A549 (cell line): Measurements from ENCODE around the gene NXT1. TPM values are rescaled to one million over a fixed set of nuclear protein-coding genes. Genes with fewer than 3 reads are reported as not detected.

Source experiments
- ATAC-seq, 2 experiments: fragments of 200-7000 bp in 1 of 2; fragments of >200 bp in 1 of 2; cut with Nextera tagmentation in 1 of 2; cut with Tn5 transposase in 1 of 2; 3 replicates each; pipeline versions ENCODE4 v1.8.0 to v1.9.1; 2018 to 2020; ENCODE audit warnings: mild to moderate bottlenecking in 1 of 2, moderate library complexity in 1 of 2
- CTCF ChIA-PET: fragments of 300-600 bp; sonication (Branson Sonifier 250); formaldehyde crosslinking; extraction: SDS; loops from one replicate; lab custom pipeline; 2021; ENCODE audit warnings: antibody characterized with exemption, inconsistent platforms; lab: Yijun Ruan, JAX
- POLR2A ChIA-PET: fragments of 350-600 bp; formaldehyde crosslinking; extraction: SDS; loops from one replicate; lab custom pipeline; 2021; ENCODE audit warnings: antibody characterized with exemption, inconsistent platforms; lab: Yijun Ruan, JAX
- DNase-seq, 2 experiments: peaks; one replicate each; pipeline versions ENCODE4 v3.0.0 to v3.0.0-alpha.2; 2011 to 2016; ENCODE audit warnings: low read depth in 1 of 2, low spot score in 1 of 2
- FAIRE-seq: peaks from 2 replicates; lab custom pipeline; 2011; peaks lifted over from hg19 to GRCh38; lab: Jason Lieb, UNC
- H3K27ac ChIP-seq, 2 experiments: fragments of >200 bp; sonication (Bioruptor Twin); formaldehyde crosslinking; 3 replicates each; pipeline ENCODE4 v1.5.1; 2016 to 2017
- H3K4me1 ChIP-seq: fragments of >200 bp; sonication (Bioruptor Twin); formaldehyde crosslinking; 3 replicates; pipeline ENCODE4 v1.6.1; 2016
- H3K4me2 ChIP-seq: fragments of >200 bp; sonication (Bioruptor Twin); formaldehyde crosslinking; 3 replicates; pipeline ENCODE4 v1.6.1; 2016
- H3K4me3 ChIP-seq: fragments of >200 bp; sonication (Bioruptor Twin); formaldehyde crosslinking; 3 replicates; pipeline ENCODE4 v1.5.1; 2016
- H3K9me3 ChIP-seq: fragments of >200 bp; sonication (Bioruptor Twin); formaldehyde crosslinking; 3 replicates; pipeline ENCODE4 v1.6.1; 2016
- BCL3 ChIP-seq: fragments of >200 bp; sonication (Bioruptor Twin); formaldehyde crosslinking; IDR thresholded peaks from 3 replicates; pipeline ENCODE4 v1.6.1; 2016
- BHLHE40 ChIP-seq: IDR thresholded peaks from 2 replicates; pipeline ENCODE4 v1.6.1; 2012; ENCODE audit warnings: low read depth, low read length, inconsistent platforms
- CBX2 ChIP-seq: fragments of 200-600 bp; sonication (generic); IDR thresholded peaks from 2 replicates; pipeline ENCODE4 v1.6.1; 2016; ENCODE audit warnings: low read depth, mild to moderate bottlenecking, borderline replicate concordance
- CEBPB ChIP-seq, 2 experiments: fragments of >200 bp in 1 of 2; sonication (Bioruptor Twin) in 1 of 2; formaldehyde crosslinking in 1 of 2; IDR thresholded peaks; 2 replicates each; pipeline ENCODE4 v1.6.1; 2012 to 2016
- CHD4 ChIP-seq: fragments of 200-600 bp; sonication (generic); IDR thresholded peaks from 2 replicates; pipeline ENCODE4 v1.6.1; 2016; ENCODE audit warnings: antibody characterized with exemption, mild to moderate bottlenecking, borderline replicate concordance
- CTCF ChIP-seq: fragments of >200 bp; sonication (Bioruptor Twin); formaldehyde crosslinking; IDR thresholded peaks from 3 replicates; pipeline ENCODE4 v1.5.1; 2016
- E2F6 ChIP-seq: IDR thresholded peaks from 2 replicates; pipeline ENCODE4 v1.6.1; 2012; ENCODE audit warnings: low read depth, borderline replicate concordance
- EHF ChIP-seq: fragments of 250-450 bp; sonication (Bioruptor Pico); IDR thresholded peaks from 2 replicates; pipeline ENCODE4 v1.5.0; 2020; ENCODE audit warnings: mild to moderate bottlenecking
- EP300 ChIP-seq, 2 experiments: fragments of >200 bp; sonication (Bioruptor Twin); formaldehyde crosslinking; IDR thresholded peaks; 2 replicates in 1 of 2; 3 replicates in 1 of 2; pipeline ENCODE4 v1.6.1; 2016 to 2017
- FOSB ChIP-seq: fragments of 250-450 bp; sonication (Bioruptor Pico); IDR thresholded peaks from 2 replicates; pipeline ENCODE4 v1.5.0; 2020; ENCODE audit warnings: mild to moderate bottlenecking, moderate library complexity
- GATA3 ChIP-seq: IDR thresholded peaks from 2 replicates; pipeline ENCODE4 v1.6.1; 2012; ENCODE audit warnings: borderline replicate concordance
- HDAC2 ChIP-seq: fragments of 200-600 bp; sonication (generic); IDR thresholded peaks from 2 replicates; pipeline ENCODE4 v1.6.1; 2016
- HES2 ChIP-seq: fragments of >200 bp; sonication (Bioruptor Twin); formaldehyde crosslinking; IDR thresholded peaks from 2 replicates; pipeline ENCODE4 v1.6.1; 2016
- HMGXB4 ChIP-seq: fragments of 250-450 bp; sonication (Bioruptor Pico); IDR thresholded peaks from 2 replicates; pipeline ENCODE4 v1.5.0; 2021; ENCODE audit warnings: mild to moderate bottlenecking, moderate library complexity, borderline replicate concordance
- PHF8 ChIP-seq: fragments of 200-600 bp; sonication (generic); IDR thresholded peaks from 2 replicates; pipeline ENCODE4 v1.6.1; 2016; ENCODE audit warnings: low read depth, mild to moderate bottlenecking, antibody characterized with exemption, moderate library complexity, borderline replicate concordance
- POLR2A ChIP-seq: IDR thresholded peaks from 2 replicates; pipeline ENCODE4 v1.6.1; 2012; ENCODE audit warnings: mild to moderate bottlenecking, low read length
- POLR2AphosphoS2 ChIP-seq: conservative IDR thresholded peaks from 2 replicates; pipeline ENCODE4 v1.6.1; 2012; ENCODE audit warnings: low read length, improper control_type of control experiment, inconsistent platforms
- RAD21 ChIP-seq, 2 experiments: fragments of >200 bp in 1 of 2; sonication (Bioruptor Twin) in 1 of 2; formaldehyde crosslinking in 1 of 2; IDR thresholded peaks in 1 of 2; conservative IDR thresholded peaks in 1 of 2; 2 replicates in 1 of 2; 3 replicates in 1 of 2; pipeline ENCODE4 v1.6.1; 2012 to 2018; ENCODE audit warnings: inconsistent platforms in 1 of 2
- RARB ChIP-seq: fragments of 250-450 bp; sonication (Bioruptor Pico); IDR thresholded peaks from 2 replicates; pipeline ENCODE4 v1.8.0; 2021; ENCODE audit warnings: mild to moderate bottlenecking, moderate library complexity
- RNF2 ChIP-seq: fragments of 200-600 bp; sonication (generic); IDR thresholded peaks from 2 replicates; pipeline ENCODE4 v1.6.1; 2016; ENCODE audit warnings: low read depth, mild to moderate bottlenecking, antibody characterized with exemption, moderate library complexity, borderline replicate concordance
- SREBF2 ChIP-seq: fragments of 450-650 bp; IDR thresholded peaks from 2 replicates; pipeline ENCODE4 v1.6.1; 2014; ENCODE audit warnings: mild to moderate bottlenecking, moderate library complexity
- ZC3H11A ChIP-seq: fragments of 450-650 bp; IDR thresholded peaks from 2 replicates; pipeline ENCODE4 v1.6.1; 2014; ENCODE audit warnings: antibody characterized with exemption, mild to moderate bottlenecking
- ZFP36 ChIP-seq: fragments of 450-650 bp; IDR thresholded peaks from 2 replicates; pipeline ENCODE4 v1.6.1; 2014; ENCODE audit warnings: borderline replicate concordance; ENCODE audit not compliant: partially characterized antibody
- ZSCAN20 ChIP-seq: fragments of 250-450 bp; sonication (Bioruptor Pico); IDR thresholded peaks from 2 replicates; pipeline ENCODE4 v1.8.0; 2022; ENCODE audit warnings: mild to moderate bottlenecking, moderate library complexity
- polyA plus RNA-seq, 4 experiments: library from polyadenylated mRNA; depleted of rRNA in 3 of 4; stranded (reverse); fragments of >200 nt; fragmentation: RNase III in 1 of 4; extraction: RNeasy Plus Mini Kit Qiagen cat#74134 plus additional on column Dnase treatment in 1 of 4; gene quantifications; 2 replicates in 3 of 4; 3 replicates in 1 of 4; pipeline ENCODE4 v1.2.3, GENCODE V29; 2011 to 2017

NXT1 gene
- polyA plus RNA-seq, 2 of the 4 experiments (the other 2 are of a cell fraction), result 45.1 to 71.8 TPM

- no peak overlapping the region for H3K4me3 ChIP-seq
- FAIRE-seq (peak; percentile 51), DNase-seq (no peak), ATAC-seq (no peak)
- no peak overlapping the region for H3K4me2 ChIP-seq
- H3K9me3 ChIP-seq, result peaks cover 7% of the 10 kb centered on the region; the same call in 2 of the 3 replicates
- no peaks in the 10 kb centered on the region for H3K4me1 ChIP-seq
- TF ChIP-seq POLR2A (no peak), CBX2 (no peak), BCL3 (no peak), HDAC2 (no peak), BHLHE40 (no peak), RARB (CRISPR knock-in tag) (no peak), CHD4 (no peak), GATA3 (no peak), POLR2AphosphoS2 (no peak), RNF2 (no peak), E2F6 (no peak), ZSCAN20 (CRISPR knock-in tag) (no peak), HMGXB4 (CRISPR knock-in tag) (no peak), EHF (no peak), EP300 (IDR thresholded peaks at IDR 0.05) (no peak), SREBF2 (no peak), FOSB (no peak), CTCF (no peak)
- CTCF ChIA-PET, result interaction anchor here (1.0 to 1.3 kb wide), 5 partner anchors 13 to 62 kb away, joined by 3 to 4 read pairs (median 3); partner anchors contain the start of gene NAPB
- POLR2A ChIA-PET, result no interaction called here
- no peak overlapping the region for H3K27ac ChIP-seq
Measured at GRCh38 chr20:23379772-23380171, 29.2 kb downstream of the NXT1 start.

GRCh38 chr20:23381876-23382275 is 31.3 kb downstream of the NXT1 start:
- Histone ChIP-seq H3K4me1 (no peaks in the 10 kb centered on the region), H3K9me3 (peaks cover 5% of the 10 kb centered on the region; the same call in 1 of the 3 replicates), H3K4me3 (no peak overlapping the region), H3K4me2 (no peak overlapping the region), H3K27ac (no peak overlapping the region)
- ATAC-seq (no peak), FAIRE-seq (no peak), DNase-seq (no peak)
- CTCF ChIA-PET, result interaction anchor here (1.4 kb wide), 1 partner anchor 11 kb away, joined by 3 read pairs; no protein-coding TSS in a partner anchor
- POLR2A ChIA-PET, result no interaction called here
- TF ChIP-seq BCL3 (no peak), EP300 (IDR thresholded peaks at IDR 0.05) (no peak), EHF (no peak), CEBPB (IDR thresholded peaks at IDR 0.05) (no peak), ZFP36 (no peak), HES2 (no peak), RAD21 (conservative IDR thresholded peaks at IDR 0.05 in 1 of 2, IDR thresholded peaks at IDR 0.05 in 1 of 2) (no peak), ZSCAN20 (CRISPR knock-in tag) (no peak), ZC3H11A (no peak), PHF8 (no peak)
